Esophagus (tissue), 2 donors: ENCODE data around the gene HAO2. TPM values are rescaled to one million over a fixed set of nuclear protein-coding genes. Genes with fewer than 3 reads are reported as not detected.

Experiments used
- H3K27ac ChIP-seq, 2 donors: one replicate each; pipeline ENCODE4 v1.5.1; 2013; ENCODE audit warnings: low read depth in 2 of 2, mild to moderate bottlenecking in 2 of 2, inconsistent platforms in 1 of 2, low read length in 1 of 2, moderate library complexity in 1 of 2
- H3K27me3 ChIP-seq, 2 donors: one replicate each; pipeline ENCODE4 v1.6.1; 2013; ENCODE audit warnings: low read length in 2 of 2, control low read depth in 1 of 2, mild to moderate bottlenecking in 1 of 2; ENCODE audit not compliant: insufficient read depth in 2 of 2, control insufficient read depth in 1 of 2
- H3K36me3 ChIP-seq, 2 donors: one replicate each; pipeline ENCODE4 v1.6.1; 2013; ENCODE audit warnings: low read length in 1 of 2; ENCODE audit not compliant: control insufficient read depth in 2 of 2, insufficient read depth in 2 of 2
- H3K4me1 ChIP-seq, 2 donors: one replicate each; pipeline ENCODE4 v1.6.1; 2013; ENCODE audit warnings: low read length in 1 of 2; ENCODE audit not compliant: control insufficient read depth in 2 of 2, insufficient read depth in 2 of 2
- H3K4me3 ChIP-seq, 2 donors: one replicate each; pipeline ENCODE4 v1.5.1; 2013; ENCODE audit warnings: low read length in 2 of 2, mild to moderate bottlenecking in 2 of 2, low read depth in 1 of 2, moderate library complexity in 1 of 2
- H3K9me3 ChIP-seq, 2 donors: one replicate each; pipeline ENCODE4 v1.6.1; 2013; ENCODE audit warnings: mild to moderate bottlenecking in 2 of 2, low read depth in 1 of 2, low read length in 1 of 2, moderate library complexity in 1 of 2; ENCODE audit not compliant: control insufficient read depth in 2 of 2, insufficient read depth in 1 of 2
- WGBS, 2 donors: extraction: QIAGEN DNeasy Blood & Tissue Kit; methylation state at CpG; one replicate each; pipeline ENCODE4 v1.1.7; 2013; 5-methylcytosine and 5-hydroxymethylcytosine counted together
- polyA plus RNA-seq, 2 donors: library from polyadenylated mRNA; stranded (reverse); fragments of 200-250 nt; gene quantifications; one replicate each; pipeline ENCODE4 v1.2.3, GENCODE V29; 2013
- donor health status: healthy with polysubstance abuse.
- donor health status: Bipolar disorder and iron deficiency.

The HAO2 gene
- polyA plus RNA-seq, 2 donors = not detected

GRCh38 chr1:119388450-119388849 is 19.9 kb downstream of the HAO2 start:
- WGBS, 2 donors = 22 to 32% methylated on average over 1 of the region's 1 CpG
- no peak overlapping the region for H3K4me3 ChIP-seq

GRCh38 chr1:119390526-119390925 is 21.9 kb downstream of the HAO2 start:
- no peaks in the 10 kb centered on the region for H3K27me3 ChIP-seq
- no peaks in the 10 kb centered on the region for H3K4me1 ChIP-seq
- no peak overlapping the region for H3K4me3 ChIP-seq
- H3K9me3 ChIP-seq = no peaks in the 10 kb centered on the region
- no peaks in the 10 kb centered on the region for H3K36me3 ChIP-seq
- no peak overlapping the region for H3K27ac ChIP-seq

More at GRCh38 chr1:119388450-119388849, 19.9 kb downstream of the HAO2 start:
- H3K27ac ChIP-seq = no peak overlapping the region
- H3K4me1 ChIP-seq = no peaks in the 10 kb centered on the region
- H3K9me3 ChIP-seq = no peaks in the 10 kb centered on the region
- no peaks in the 10 kb centered on the region for H3K27me3 ChIP-seq
- H3K36me3 ChIP-seq = no peaks in the 10 kb centered on the region

GRCh38 chr1:119391749-119392148 is 23.2 kb downstream of the HAO2 start:
- Histone ChIP-seq H3K4me3 (no peak overlapping the region), H3K27ac (no peak overlapping the region), H3K27me3 (no peaks in the 10 kb centered on the region), H3K4me1 (no peaks in the 10 kb centered on the region), H3K36me3 (no peaks in the 10 kb centered on the region), H3K9me3 (no peaks in the 10 kb centered on the region)
- WGBS, 2 donors = 60 to 76% methylated on average over 3 of the region's 3 CpGs

DNA sequence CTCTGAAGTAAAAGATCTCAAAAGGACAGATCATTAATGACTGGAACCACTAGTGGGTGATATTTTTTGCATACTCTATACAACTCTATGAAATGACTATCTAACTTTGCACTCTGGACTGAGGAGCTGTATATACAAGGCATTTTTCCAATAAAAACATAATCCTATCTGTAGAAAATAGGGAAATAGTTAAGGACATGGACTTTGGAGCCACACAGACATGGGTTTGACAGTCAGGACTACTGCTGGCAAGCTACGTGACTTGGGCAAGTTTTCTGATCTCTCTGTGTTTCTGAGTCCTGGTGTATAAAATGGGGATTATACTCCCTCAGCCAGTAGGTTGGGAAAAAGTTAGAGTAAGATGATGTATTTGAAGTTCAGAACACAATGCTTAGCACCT is 25.5 kb downstream of the HAO2 start:
- H3K4me1 ChIP-seq = no peaks in the 10 kb centered on the region
- H3K27ac ChIP-seq = no peak overlapping the region
- H3K36me3 ChIP-seq = no peaks in the 10 kb centered on the region
- 69 to 92% methylated on average over 1 of the region's 1 CpG for WGBS, 2 donors
- no peaks in the 10 kb centered on the region for H3K27me3 ChIP-seq
- H3K9me3 ChIP-seq = no peaks in the 10 kb centered on the region
- H3K4me3 ChIP-seq = no peak overlapping the region

DNA sequence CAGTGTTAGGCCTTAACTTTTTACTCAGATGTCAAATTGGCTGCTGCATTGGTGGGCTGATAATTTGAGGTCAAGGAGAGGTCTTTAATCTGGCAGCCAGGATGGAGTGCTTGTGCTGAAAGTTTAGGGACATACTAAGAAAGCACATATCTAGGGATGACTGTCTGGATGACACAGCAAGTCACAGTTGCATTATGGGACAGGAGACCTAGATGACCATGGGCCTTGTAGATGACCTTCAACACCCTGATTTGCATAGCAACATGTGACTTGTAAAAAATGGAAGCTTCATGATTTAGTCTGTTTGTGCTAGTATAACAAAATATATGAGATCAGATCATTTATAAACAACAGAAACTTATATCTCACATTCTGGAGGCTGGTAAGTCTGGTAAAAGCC is 28.4 kb downstream of the HAO2 start:
- no peaks in the 10 kb centered on the region for H3K9me3 ChIP-seq
- H3K36me3 ChIP-seq = no peaks in the 10 kb centered on the region

GRCh38 chr1:119397986-119398385 is 29.4 kb downstream of the HAO2 start:
- H3K9me3 ChIP-seq = no peaks in the 10 kb centered on the region
- no peak overlapping the region for H3K4me3 ChIP-seq
- H3K36me3 ChIP-seq = no peaks in the 10 kb centered on the region
- H3K4me1 ChIP-seq = no peaks in the 10 kb centered on the region
- H3K27me3 ChIP-seq = no peaks in the 10 kb centered on the region
- WGBS, 2 donors = 72 to 74% methylated on average over 3 of the region's 3 CpGs
- H3K27ac ChIP-seq = no peak overlapping the region

More for the DNA sequence above, 28.4 kb downstream of the HAO2 start:
- H3K27me3 ChIP-seq = no peaks in the 10 kb centered on the region
- H3K4me1 ChIP-seq = no peaks in the 10 kb centered on the region
- H3K27ac ChIP-seq = no peak overlapping the region
- no peak overlapping the region for H3K4me3 ChIP-seq

DNA sequence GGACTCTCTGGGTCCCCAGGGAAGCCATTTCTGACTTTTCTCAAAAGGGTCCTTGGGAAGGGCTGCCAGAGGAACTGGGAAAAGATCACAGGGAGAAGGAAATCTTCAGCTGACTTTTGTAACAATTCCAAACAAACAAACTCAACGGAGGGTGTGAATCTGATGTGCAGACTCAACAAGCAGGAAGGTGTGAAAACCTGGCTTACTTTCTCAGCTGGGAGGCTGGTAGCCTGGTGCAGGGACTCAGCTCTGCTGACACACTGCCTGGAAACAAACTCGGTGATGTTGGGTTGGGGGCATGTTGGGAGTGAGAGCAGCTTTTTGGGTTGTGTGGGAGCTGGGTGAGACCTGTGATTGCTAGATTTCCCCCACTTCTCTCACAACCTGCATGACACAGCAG is 36.2 kb downstream of the HAO2 start:
- Histone ChIP-seq H3K4me3 (no peak overlapping the region), H3K27ac (no peak overlapping the region), H3K9me3 (no peaks in the 10 kb centered on the region), H3K27me3 (no peaks in the 10 kb centered on the region), H3K4me1 (no peaks in the 10 kb centered on the region), H3K36me3 (no peaks in the 10 kb centered on the region)
- 10 to 22% methylated on average over 2 of the region's 2 CpGs for WGBS, 2 donors

DNA sequence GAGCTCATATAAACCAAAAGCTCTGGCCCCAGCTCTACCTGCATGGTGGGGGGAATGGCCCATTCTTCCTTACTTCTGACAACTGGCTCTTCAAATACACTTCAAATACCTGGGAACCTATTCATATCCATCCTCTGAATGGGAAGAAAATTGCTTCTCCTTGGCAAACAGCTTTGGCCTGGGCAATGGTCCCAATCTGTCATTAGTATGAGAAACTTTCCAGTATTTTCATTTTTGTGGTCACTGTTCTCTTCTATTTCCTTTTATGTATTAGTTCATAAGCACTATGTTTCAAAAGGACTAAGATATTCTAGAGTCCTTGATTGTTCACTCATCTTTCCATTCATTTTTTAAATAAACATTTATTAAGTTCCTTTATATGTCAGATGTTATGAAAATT is 41.1 kb downstream of the HAO2 start:
- Histone ChIP-seq H3K4me3 (no peak overlapping the region), H3K9me3 (no peaks in the 10 kb centered on the region), H3K36me3 (no peaks in the 10 kb centered on the region), H3K4me1 (no peaks in the 10 kb centered on the region), H3K27me3 (no peaks in the 10 kb centered on the region), H3K27ac (no peak overlapping the region)

DNA sequence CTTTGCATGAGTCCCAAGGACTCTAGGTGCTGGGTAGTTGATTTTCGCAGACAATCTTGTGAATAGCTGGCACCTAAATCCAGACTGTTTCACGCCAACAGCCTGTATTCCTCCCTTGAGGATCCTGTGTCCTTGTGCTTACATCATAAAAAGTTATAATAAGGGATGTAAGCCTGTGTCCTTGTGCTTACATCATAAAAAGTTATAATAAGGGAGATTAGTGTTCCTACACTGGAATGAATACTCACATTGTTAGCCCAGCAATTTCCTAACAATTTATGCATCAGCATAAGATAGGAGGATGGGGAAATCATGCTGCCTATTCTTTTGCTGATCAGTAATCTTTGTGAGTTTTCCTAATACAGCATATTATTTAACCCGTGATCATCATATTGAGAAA is 42.4 kb downstream of the HAO2 start:
- no peaks in the 10 kb centered on the region for H3K9me3 ChIP-seq
- no peak overlapping the region for H3K27ac ChIP-seq
- 77 to 84% methylated on average over 3 of the region's 3 CpGs for WGBS, 2 donors
- H3K4me1 ChIP-seq = no peaks in the 10 kb centered on the region
- H3K4me3 ChIP-seq = no peak overlapping the region
- no peaks in the 10 kb centered on the region for H3K27me3 ChIP-seq
- H3K36me3 ChIP-seq = no peaks in the 10 kb centered on the region

GRCh38 chr1:119414950-119415349 is 46.4 kb downstream of the HAO2 start, which contains the start of gene HSD3B2:
Gene HSD3B2 (plus strand): TSS chr1:119415150. CDS start chr1:119415420, 270 bp downstream.
- 82 to 90% methylated on average over 2 of the region's 2 CpGs for WGBS, 2 donors
- no peaks in the 10 kb centered on the region for H3K9me3 ChIP-seq
- no peaks in the 10 kb centered on the region for H3K36me3 ChIP-seq
- H3K27me3 ChIP-seq = no peaks in the 10 kb centered on the region
- H3K4me3 ChIP-seq = no peak within 1 kb of the TSS
- no peaks in the 10 kb centered on the region for H3K4me1 ChIP-seq
- no peak within 1 kb of the TSS for H3K27ac ChIP-seq
